PC-9 (cell line): ENCODE data around the gene SULT1A4.
"Not testable (repeated sequence)": the region's sequence is repeated elsewhere in the genome, so short reads cannot be mapped to it uniquely, and the experiment has no call there.

ENCODE experiments used
- CTCF ChIP-seq: fragments of 200-600 bp; sonication (generic); conservative IDR thresholded peaks from 2 replicates; pipeline ENCODE4 v1.6.1; 2017; ENCODE audit warnings: mixed run types, antibody characterized with exemption, mild to moderate bottlenecking, moderate library complexity
- EZH2 ChIP-seq: fragments of 200-600 bp; sonication (generic); IDR thresholded peaks from 2 replicates; pipeline ENCODE4 v1.8.0; 2017; ENCODE audit warnings: antibody characterized with exemption, low read depth

GRCh38 chr16:29472065-29472464 lies 12.4 kb downstream of the SULT1A4 start:
- not testable (repeated sequence) for TF ChIP-seq CTCF, EZH2
